B cell (primary cell): ENCODE measurements around the gene DTHD1. TPM values are rescaled to one million over a fixed set of nuclear protein-coding genes. Genes with fewer than 3 reads are reported as not detected.

ENCODE experiments used
- ATAC-seq: fragments of 200-7000 bp; cut with Tn5 transposase; one replicate; pipeline ENCODE4 v1.10.0; 2021; ENCODE audit warnings: low read depth, mild to moderate bottlenecking, moderate number of reproducible peaks, moderate library complexity
- CTCF ChIA-PET: fragments of 350-600 bp; sonication (Branson Sonifier 250); formaldehyde crosslinking; loops from one replicate; lab custom pipeline; 2021; ENCODE audit warnings: antibody characterized with exemption, inconsistent platforms; lab: Charles Lee
- POLR2A ChIA-PET: fragments of 350-600 bp; sonication (Branson Sonifier 250); formaldehyde crosslinking; loops from one replicate; lab custom pipeline; 2021; ENCODE audit warnings: antibody characterized with exemption; lab: Charles Lee
- DNase-seq: peaks from one replicate; pipeline ENCODE4 v3.0.0; 2013
- H2AFZ ChIP-seq: 2 replicates; pipeline ENCODE4 v1.6.1; 2012; ENCODE audit warnings: mild to moderate bottlenecking, low read depth, low read length; ENCODE audit not compliant: insufficient read depth, poor library complexity, severe bottlenecking
- H3K27ac ChIP-seq, 2 donors: 1 replicate in 1 of 2; 2 replicates in 1 of 2; pipeline ENCODE4 v1.5.1; 2012 to 2013; ENCODE audit warnings: low read length in 2 of 2, mild to moderate bottlenecking in 2 of 2, moderate library complexity in 1 of 2
- H3K27me3 ChIP-seq, 4 experiments: fragments of 200-600 bp in 1 of 4; sonication (generic) in 1 of 4; replicated peaks in 1 of 4; 1 replicate in 2 of 4; 2 replicates in 2 of 4; pipeline versions ENCODE4 v1.6.1 to v1.7.0; 2013 to 2016; ENCODE audit warnings: low read length in 3 of 4, mild to moderate bottlenecking in 2 of 4, mixed read lengths in 1 of 4, moderate library complexity in 1 of 4; ENCODE audit not compliant: insufficient read depth in 4 of 4, control insufficient read depth in 3 of 4; ENCODE audit errors: control extremely low read depth in 1 of 4
- H3K36me3 ChIP-seq, 2 experiments: replicated peaks in 1 of 2; 1 replicate in 1 of 2; 2 replicates in 1 of 2; pipeline versions ENCODE4 v1.6.1 to v1.7.1; 2013; ENCODE audit warnings: low read length in 1 of 2; ENCODE audit not compliant: insufficient read depth in 2 of 2, control insufficient read depth in 1 of 2; ENCODE audit errors: control extremely low read depth in 1 of 2, extremely low read depth in 1 of 2
- H3K4me1 ChIP-seq, 2 donors: fragments of 200-600 bp in 1 of 2; sonication (generic) in 1 of 2; 1 replicate in 1 of 2; 2 replicates in 1 of 2; pipeline versions ENCODE4 v1.5.1 to v1.6.1; 2013 to 2017; ENCODE audit warnings: low read length in 2 of 2; ENCODE audit not compliant: control insufficient read depth in 2 of 2, insufficient read depth in 2 of 2
- H3K4me2 ChIP-seq: replicated peaks from 2 replicates; pipeline ENCODE3; 2012; ENCODE audit warnings: mild to moderate bottlenecking, low read depth, low read length; ENCODE audit not compliant: poor library complexity, severe bottlenecking
- H3K4me3 ChIP-seq, 5 experiments: fragments of 200-600 bp in 1 of 5; sonication (generic) in 1 of 5; 1 replicate in 3 of 5; 2 replicates in 2 of 5; pipeline versions ENCODE4 v1.5.1 to v1.7.0; 2011 to 2016; ENCODE audit warnings: low read length in 4 of 5, mild to moderate bottlenecking in 4 of 5, low read depth in 2 of 5, control low read depth in 1 of 5, moderate library complexity in 1 of 5; ENCODE audit not compliant: insufficient read depth in 1 of 5; ENCODE audit errors: control extremely low read depth in 1 of 5, extremely low read depth in 1 of 5
- H3K79me2 ChIP-seq: fragments of 200-600 bp; sonication (generic); one replicate; pipeline ENCODE4 v1.6.0; 2016; ENCODE audit warnings: low read length; ENCODE audit not compliant: control insufficient read depth, insufficient read depth
- H3K9ac ChIP-seq: fragments of 200-600 bp; sonication (generic); 2 replicates; pipeline ENCODE4 v1.6.1; 2017; ENCODE audit warnings: mild to moderate bottlenecking, low read length, moderate library complexity
- H3K9me3 ChIP-seq, 3 donors: one replicate each; pipeline versions ENCODE4 v1.6.1 to v1.7.1; 2013; ENCODE audit warnings: low read length in 2 of 3; ENCODE audit not compliant: control insufficient read depth in 2 of 3, insufficient read depth in 1 of 3; ENCODE audit errors: control extremely low read depth in 1 of 3
- H4K20me1 ChIP-seq: 2 replicates; pipeline ENCODE4 v1.6.0; 2012; ENCODE audit warnings: mild to moderate bottlenecking, low read length; ENCODE audit not compliant: insufficient read depth, control insufficient read depth, poor library complexity, severe bottlenecking
- H3K27ac Mint-ChIP-seq: one replicate; pipeline ENCODE4 v1.8.0; 2021; ENCODE audit warnings: mixed read lengths
- H3K27me3 Mint-ChIP-seq: one replicate; pipeline ENCODE4 v1.8.0; 2021; ENCODE audit warnings: mixed read lengths
- H3K4me1 Mint-ChIP-seq: one replicate; pipeline ENCODE4 v1.8.0; 2021; ENCODE audit warnings: mixed read lengths
- H3K4me3 Mint-ChIP-seq: one replicate; pipeline ENCODE4 v1.8.0; 2021; ENCODE audit warnings: mixed read lengths
- H3K9me3 Mint-ChIP-seq: one replicate; pipeline ENCODE4 v1.8.0; 2022; ENCODE audit warnings: mixed read lengths; ENCODE audit not compliant: insufficient read depth
- EZH2 ChIP-seq: IDR thresholded peaks from 2 replicates; pipeline ENCODE4 v1.6.1; 2012; ENCODE audit warnings: borderline replicate concordance, low read depth, mild to moderate bottlenecking, moderate library complexity, low read length; ENCODE audit not compliant: insufficient read depth, poor library complexity, severe bottlenecking
- WGBS: methylation state at CpG from one replicate; pipeline ENCODE4 v1.1.5; 2013; ENCODE audit warnings: missing lambda C conversion rate; ENCODE audit not compliant: insufficient coverage; 5-methylcytosine and 5-hydroxymethylcytosine counted together
- intact Hi-C: fragments of 100-400 bp; cut with micrococcal nuclease; formaldehyde crosslinking; loops from one replicate; pipeline ENCODE4 v1.10.0; 2022
- polyA plus RNA-seq: library from polyadenylated mRNA; depleted of rRNA; stranded (reverse); fragments of >200 nt; gene quantifications from 2 replicates; pipeline ENCODE4 v1.2.3, GENCODE V29; 2012
- total RNA-seq, 2 donors: library from RNA; stranded (reverse); fragments of 120-200 nt in 1 of 2; gene quantifications; 1 replicate in 1 of 2; 2 replicates in 1 of 2; pipeline versions ENCODE4 v1.2.3 to v1.2.4, GENCODE V29; 2013 to 2022
- TF ChIP-seq, protein P1 (sequence below): fragments of 200-600 bp; IDR thresholded peaks from one replicate; pipeline ENCODE4 v1.8.0; 2022; ENCODE audit warnings: antibody characterized with exemption, mild to moderate bottlenecking

The DTHD1 gene
- total and polyA plus RNA-seq, 2 donors (not counting 1 experiment from before 2014, with no cell fraction given): 0.04 TPM; not detected in 1

DNA sequence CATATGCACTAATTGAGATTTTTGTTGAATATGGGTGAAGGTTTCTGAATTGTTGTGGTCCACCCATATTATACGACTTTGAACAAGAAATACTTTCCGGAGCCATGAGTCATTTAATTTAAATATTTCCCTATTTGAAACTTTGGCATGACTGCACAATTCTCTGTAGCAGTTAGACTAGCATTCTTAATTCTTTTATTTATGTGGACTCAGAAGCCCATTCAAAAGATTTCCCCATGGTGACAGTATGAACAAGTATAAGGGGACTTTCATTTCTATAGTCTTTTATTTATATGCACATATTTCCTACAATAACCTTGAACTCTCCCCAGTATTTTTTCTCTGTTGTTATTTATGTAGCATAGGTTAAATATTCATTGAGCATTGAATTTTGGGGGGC is 72.6 kb downstream of the DTHD1 start:
- TF ChIP-seq, protein P1, sequence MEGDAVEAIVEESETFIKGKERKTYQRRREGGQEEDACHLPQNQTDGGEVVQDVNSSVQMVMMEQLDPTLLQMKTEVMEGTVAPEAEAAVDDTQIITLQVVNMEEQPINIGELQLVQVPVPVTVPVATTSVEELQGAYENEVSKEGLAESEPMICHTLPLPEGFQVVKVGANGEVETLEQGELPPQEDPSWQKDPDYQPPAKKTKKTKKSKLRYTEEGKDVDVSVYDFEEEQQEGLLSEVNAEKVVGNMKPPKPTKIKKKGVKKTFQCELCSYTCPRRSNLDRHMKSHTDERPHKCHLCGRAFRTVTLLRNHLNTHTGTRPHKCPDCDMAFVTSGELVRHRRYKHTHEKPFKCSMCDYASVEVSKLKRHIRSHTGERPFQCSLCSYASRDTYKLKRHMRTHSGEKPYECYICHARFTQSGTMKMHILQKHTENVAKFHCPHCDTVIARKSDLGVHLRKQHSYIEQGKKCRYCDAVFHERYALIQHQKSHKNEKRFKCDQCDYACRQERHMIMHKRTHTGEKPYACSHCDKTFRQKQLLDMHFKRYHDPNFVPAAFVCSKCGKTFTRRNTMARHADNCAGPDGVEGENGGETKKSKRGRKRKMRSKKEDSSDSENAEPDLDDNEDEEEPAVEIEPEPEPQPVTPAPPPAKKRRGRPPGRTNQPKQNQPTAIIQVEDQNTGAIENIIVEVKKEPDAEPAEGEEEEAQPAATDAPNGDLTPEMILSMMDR: no peak
- TF ChIP-seq EZH2: no peak
- DNase-seq (no peak), ATAC-seq (no peak)
- POLR2A ChIA-PET: no interaction called here
- peaks cover 3 to 6% of the 10 kb centered on the region in 2 donors for H3K4me1 ChIP-seq
- Mint-ChIP-seq H3K9me3 (no peaks in the 10 kb centered on the region), H3K4me1 (peaks cover 12% of the 10 kb centered on the region), H3K4me3 (no peak overlapping the region), H3K27me3 (peaks cover 3% of the 10 kb centered on the region), H3K27ac (no peak overlapping the region)
- no peaks in the 10 kb centered on the region for H3K9me3 ChIP-seq
- H2AFZ ChIP-seq: no peak overlapping the region
- intact Hi-C loops: loop anchor here (10.0 kb wide), 1 partner anchor 1211 kb away; no protein-coding TSS in a partner anchor
- no CpG with 5 or more reads among the region's 2 CpGs for WGBS
- CTCF ChIA-PET: interaction anchor here (0.6 to 4.2 kb wide), 2 partner anchors 46 to 321 kb away, joined by 3 to 43 read pairs; no protein-coding TSS in a partner anchor
- no peak overlapping the region for H3K9ac ChIP-seq
- no peak overlapping the region for H3K4me3 ChIP-seq
- no peak overlapping the region for H3K27ac ChIP-seq
- H4K20me1 ChIP-seq: no peaks in the 10 kb centered on the region
- H3K79me2 ChIP-seq: no peaks in the 10 kb centered on the region
- no peaks in the 10 kb centered on the region for H3K27me3 ChIP-seq
- H3K36me3 ChIP-seq: no peaks in the 10 kb centered on the region
- no peak overlapping the region for H3K4me2 ChIP-seq

DNA sequence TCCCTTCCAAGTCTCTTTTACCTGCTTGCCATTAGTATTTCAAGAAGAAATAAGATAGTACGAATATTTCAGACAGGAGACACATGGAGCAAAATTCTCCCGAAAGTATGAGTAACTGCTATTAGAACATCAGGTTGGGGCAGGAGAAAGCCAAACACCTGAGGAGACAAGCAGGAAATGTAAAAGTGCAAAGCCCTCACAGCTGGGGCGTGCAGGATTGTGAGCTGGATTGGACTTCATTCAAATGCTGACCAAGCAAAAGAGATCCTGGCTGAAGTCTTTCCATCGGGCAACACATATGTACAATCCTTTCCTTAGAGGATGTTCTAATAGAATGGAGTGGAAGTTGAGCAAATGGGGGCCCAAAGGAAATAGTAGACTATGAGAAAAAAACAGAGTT is 76.8 kb downstream of the DTHD1 start:
- Mint-ChIP-seq H3K27me3 (peaks cover 3% of the 10 kb centered on the region), H3K4me3 (no peak overlapping the region), H3K4me1 (peaks cover 4% of the 10 kb centered on the region)

More for the DNA sequence above, 76.8 kb downstream of the DTHD1 start:
- Mint-ChIP-seq H3K9me3 (no peaks in the 10 kb centered on the region), H3K27ac (no peak overlapping the region)
- Histone ChIP-seq H3K27me3 (no peaks in the 10 kb centered on the region), H3K36me3 (no peaks in the 10 kb centered on the region), H3K9me3 (no peaks in the 10 kb centered on the region), H3K4me2 (no peak overlapping the region), H3K4me3 (no peak overlapping the region), H3K4me1 (peaks cover 0 to 6% of the 10 kb centered on the region in 2 donors), H3K9ac (no peak overlapping the region), H4K20me1 (no peaks in the 10 kb centered on the region), H3K27ac (no peak overlapping the region), H3K79me2 (no peaks in the 10 kb centered on the region), H2AFZ (no peak overlapping the region)
- ATAC-seq (no peak), DNase-seq (no peak)
- ChIA-PET CTCF (interaction anchor here (1.0 to 1.2 kb wide), 2 partner anchors 40 to 42 kb away, joined by 3 read pairs; no protein-coding TSS in a partner anchor), POLR2A (no interaction called here)
- WGBS: 94% methylated on average over 3 of the region's 4 CpGs
- intact Hi-C loops: loop anchor here (10.0 kb wide), 1 partner anchor 1207 kb away; no protein-coding TSS in a partner anchor
- TF ChIP-seq EZH2: no peak
- TF ChIP-seq, protein P1: no peak
